K562 (cell line): Measurements from ENCODE around the gene TMEM121. TPM values are rescaled to one million over a fixed set of nuclear protein-coding genes. Genes with fewer than 3 reads are reported as not detected.

ENCODE experiments used
- BHLHE40 ChIP-seq: IDR thresholded peaks from 2 replicates; pipeline ENCODE4 v1.6.1; 2011; ENCODE audit warnings: low read length, improper control_type of control experiment
- FOS ChIP-seq: IDR thresholded peaks from 3 replicates; pipeline ENCODE4 v1.6.1; 2011; ENCODE audit not compliant: insufficient read length; ENCODE audit errors: extremely low read depth
- FOXM1 ChIP-seq, 2 experiments: fragments of 450-650 bp in 1 of 2; sonication (generic) in 1 of 2; formaldehyde crosslinking in 1 of 2; IDR thresholded peaks; 2 replicates each; pipeline versions ENCODE4 v1.6.1 to v1.9.0; 2017 to 2022; ENCODE audit warnings: low read depth in 2 of 2, mild to moderate bottlenecking in 2 of 2, missing genetic modification reagents in 1 of 2, moderate library complexity in 1 of 2
- GTF2A2 ChIP-seq: IDR thresholded peaks from 2 replicates; pipeline ENCODE4 v1.6.1; 2016; ENCODE audit warnings: mild to moderate bottlenecking, missing genetic modification characterization, missing compliant biosample characterization
- GTF3C2 ChIP-seq: IDR thresholded peaks from 3 replicates; pipeline ENCODE4 v1.6.1; 2011; ENCODE audit warnings: borderline replicate concordance, mild to moderate bottlenecking, moderate library complexity; ENCODE audit not compliant: insufficient read length; ENCODE audit errors: extremely low read depth
- HINFP ChIP-seq: fragments of 450-650 bp; conservative IDR thresholded peaks from 2 replicates; pipeline ENCODE4 v1.6.1; 2016; ENCODE audit warnings: missing genetic modification characterization, low read depth, mild to moderate bottlenecking, control low read depth, missing compliant biosample characterization
- ILF3 ChIP-seq: fragments of 450-650 bp; IDR thresholded peaks from 2 replicates; pipeline ENCODE4 v1.6.1; 2018; ENCODE audit warnings: antibody characterized with exemption, mild to moderate bottlenecking, moderate library complexity, borderline replicate concordance
- KAT2B ChIP-seq: IDR thresholded peaks from one replicate; pipeline ENCODE4 v1.6.1; 2012; ENCODE audit warnings: low read depth, mild to moderate bottlenecking, control low read depth, inconsistent platforms, low read length, moderate library complexity
- MCM7 ChIP-seq, 2 experiments: fragments of 450-650 bp; IDR thresholded peaks; 2 replicates each; pipeline ENCODE4 v1.6.1; 2016 to 2018
- NEUROD1 ChIP-seq: fragments of 150-350 bp; IDR thresholded peaks from 2 replicates; pipeline ENCODE4 v1.6.1; 2014; ENCODE audit warnings: borderline replicate concordance, low read length, low read depth; ENCODE audit not compliant: partially characterized antibody
- POLR2AphosphoS2 ChIP-seq: IDR thresholded peaks from 2 replicates; pipeline ENCODE4 v1.6.1; 2012; ENCODE audit warnings: low read length, improper control_type of control experiment
- RBM34 ChIP-seq: fragments of 200-400 bp; formaldehyde crosslinking; IDR thresholded peaks from 2 replicates; pipeline ENCODE4 v1.6.1; 2018; ENCODE audit warnings: low read length, borderline replicate concordance; ENCODE audit not compliant: insufficient read depth
- RFX1 ChIP-seq: fragments of 450-650 bp; IDR thresholded peaks from 2 replicates; pipeline ENCODE4 v1.6.1; 2016; ENCODE audit warnings: mild to moderate bottlenecking, moderate library complexity
- ZNF639 ChIP-seq, 2 experiments: fragments of 200-800 bp in 1 of 2; sonication (Bioruptor generic) in 1 of 2; sonication (generic) in 1 of 2; formaldehyde crosslinking in 1 of 2; IDR thresholded peaks in 1 of 2; conservative IDR thresholded peaks in 1 of 2; 2 replicates each; pipeline versions ENCODE4 v1.5.0 to v1.6.1; 2016 to 2020; ENCODE audit warnings: missing compliant biosample characterization in 1 of 2, missing genetic modification characterization in 1 of 2, missing genetic modification reagents in 1 of 2
- polyA plus RNA-seq, 8 experiments: library from polyadenylated mRNA; depleted of rRNA in 4 of 8; stranded (reverse) in 5 of 8; unstranded in 3 of 8; fragments of >200 nt; fragmentation: Nextera tagmentation in 2 of 8; fragmentation: Illumina TruSeq in 1 of 8; extraction: Ambion mirVana in 2 of 8; extraction: Trizol in 1 of 8; gene quantifications; 2 replicates each; pipeline versions ENCODE4 v1.2.1 to v1.2.3, GENCODE V29; 2011 to 2014; ENCODE audit warnings: inconsistent platforms in 1 of 8, missing spikeins in 1 of 8
- total RNA-seq, 7 experiments: library from RNA; depleted of rRNA in 6 of 7; stranded (reverse); fragments of >200 nt in 6 of 7; fragmentation: Illumina TruSeq in 2 of 7; extraction: Trizol in 2 of 7; gene quantifications; 2 replicates each; pipeline versions ENCODE4 v1.2.1 to v1.2.3, GENCODE V29; 2011 to 2021; ENCODE audit warnings: low replicate concordance in 1 of 7
- TF ChIP-seq, protein P1 (sequence below): sonication (generic); formaldehyde crosslinking; IDR thresholded peaks from 2 replicates; pipeline ENCODE4 v1.8.0; 2022; ENCODE audit warnings: missing genetic modification reagents, mild to moderate bottlenecking, borderline replicate concordance
- TF ChIP-seq, protein P2 (sequence below): sonication (generic); formaldehyde crosslinking; IDR thresholded peaks from 2 replicates; pipeline ENCODE4 v1.8.0; 2022; ENCODE audit warnings: missing genetic modification reagents, mild to moderate bottlenecking, moderate library complexity, borderline replicate concordance
- TF ChIP-seq, protein P3 (sequence below): fragments of 250-450 bp; sonication (Bioruptor Pico); IDR thresholded peaks from 2 replicates; pipeline ENCODE4 v1.4.0; 2020; ENCODE audit warnings: mild to moderate bottlenecking

Gene TMEM121
- total and polyA plus RNA-seq, 9 of the 15 experiments (the other 6 are each of a cell fraction or from before 2014, with no cell fraction given), result 0.31 to 0.36 TPM; not detected in 7

DNA sequence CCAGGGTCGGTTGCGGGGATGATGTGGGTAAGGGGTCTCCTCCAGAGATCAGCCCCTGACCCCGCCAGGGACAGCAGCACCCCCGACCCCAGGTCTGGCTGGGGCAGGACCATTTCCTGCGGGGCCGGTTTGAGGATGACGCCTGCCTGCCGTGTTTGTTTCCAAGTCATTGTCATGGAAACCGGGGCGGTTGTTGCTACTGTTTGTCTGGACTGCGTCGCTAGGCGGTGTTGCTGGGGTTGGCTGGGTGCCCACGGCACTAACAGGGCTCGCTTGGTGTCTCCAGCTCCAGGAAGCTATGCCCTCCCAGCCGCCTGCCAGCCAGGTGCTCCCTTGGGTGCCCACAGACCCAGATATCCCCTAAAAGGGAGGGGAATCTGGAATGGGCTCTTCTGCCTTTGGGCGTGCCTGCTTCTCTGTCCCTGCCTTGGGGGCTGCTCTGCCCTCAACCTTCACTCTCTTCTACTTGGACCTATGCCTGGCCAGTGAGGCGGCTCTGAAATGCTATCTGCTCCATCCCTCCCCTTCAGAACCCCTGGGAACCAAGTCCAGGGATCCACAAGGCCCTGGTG is 44.4 kb upstream of the TMEM121 start (continued):
- TF ChIP-seq ZNF639 (CRISPR knock-in tag; conservative IDR thresholded peaks at IDR 0.05 in 1 of 2, IDR thresholded peaks at IDR 0.05 in 1 of 2) (peak in 1 of 2 experiments; percentile 34; a peak in 1 of 4 replicates), GTF3C2 (no peak), ILF3 (no peak), RFX1 (peak; percentile 95), HINFP (tag) (no peak), KAT2B (no peak), MCM7 (IDR thresholded peaks at IDR 0.05) (no peak), BHLHE40 (0 out of 2 replicates have a peak, but pooled peaks have one; percentile 5), RBM34 (no peak), FOXM1 (IDR thresholded peaks at IDR 0.05; ENCODE audit: low read depth) (no peak), FOXM1 (CRISPR knock-in tag; IDR thresholded peaks at IDR 0.05; ENCODE audit: low read depth) (no peak), FOS (no peak), NEUROD1 (peak; percentile 82), GTF2A2 (no peak), POLR2AphosphoS2 (no peak)
- TF ChIP-seq, protein P1, sequence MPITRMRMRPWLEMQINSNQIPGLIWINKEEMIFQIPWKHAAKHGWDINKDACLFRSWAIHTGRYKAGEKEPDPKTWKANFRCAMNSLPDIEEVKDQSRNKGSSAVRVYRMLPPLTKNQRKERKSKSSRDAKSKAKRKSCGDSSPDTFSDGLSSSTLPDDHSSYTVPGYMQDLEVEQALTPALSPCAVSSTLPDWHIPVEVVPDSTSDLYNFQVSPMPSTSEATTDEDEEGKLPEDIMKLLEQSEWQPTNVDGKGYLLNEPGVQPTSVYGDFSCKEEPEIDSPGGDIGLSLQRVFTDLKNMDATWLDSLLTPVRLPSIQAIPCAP, result no peak
- TF ChIP-seq, protein P2, sequence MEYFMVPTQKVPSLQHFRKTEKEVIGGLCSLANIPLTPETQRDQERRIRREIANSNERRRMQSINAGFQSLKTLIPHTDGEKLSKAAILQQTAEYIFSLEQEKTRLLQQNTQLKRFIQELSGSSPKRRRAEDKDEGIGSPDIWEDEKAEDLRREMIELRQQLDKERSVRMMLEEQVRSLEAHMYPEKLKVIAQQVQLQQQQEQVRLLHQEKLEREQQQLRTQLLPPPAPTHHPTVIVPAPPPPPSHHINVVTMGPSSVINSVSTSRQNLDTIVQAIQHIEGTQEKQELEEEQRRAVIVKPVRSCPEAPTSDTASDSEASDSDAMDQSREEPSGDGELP (CRISPR knock-in tag), result 0 out of 2 replicates have a peak, but pooled peaks have one; percentile 11
- TF ChIP-seq, protein P3, sequence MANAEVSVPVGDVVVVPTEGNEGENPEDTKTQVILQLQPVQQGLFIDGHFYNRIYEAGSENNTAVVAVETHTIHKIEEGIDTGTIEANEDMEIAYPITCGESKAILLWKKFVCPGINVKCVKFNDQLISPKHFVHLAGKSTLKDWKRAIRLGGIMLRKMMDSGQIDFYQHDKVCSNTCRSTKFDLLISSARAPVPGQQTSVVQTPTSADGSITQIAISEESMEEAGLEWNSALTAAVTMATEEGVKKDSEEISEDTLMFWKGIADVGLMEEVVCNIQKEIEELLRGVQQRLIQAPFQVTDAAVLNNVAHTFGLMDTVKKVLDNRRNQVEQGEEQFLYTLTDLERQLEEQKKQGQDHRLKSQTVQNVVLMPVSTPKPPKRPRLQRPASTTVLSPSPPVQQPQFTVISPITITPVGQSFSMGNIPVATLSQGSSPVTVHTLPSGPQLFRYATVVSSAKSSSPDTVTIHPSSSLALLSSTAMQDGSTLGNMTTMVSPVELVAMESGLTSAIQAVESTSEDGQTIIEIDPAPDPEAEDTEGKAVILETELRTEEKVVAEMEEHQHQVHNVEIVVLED, result no peak
